MCF 10A (cell line): ENCODE measurements around the gene EID2B. TPM values are rescaled to one million over a fixed set of nuclear protein-coding genes. Genes with fewer than 3 reads are reported as not detected.

Source experiments
- BruUV-seq: library from RNA; stranded (reverse); fragments of 400-500 nt; replicated peaks from 2 replicates; lab custom pipeline; 2021; lab: Mats Ljungman, UMichigan
- CTCF ChIA-PET: fragments of 300-600 bp; sonication (Branson Sonifier 250); formaldehyde crosslinking; extraction: SDS; loops from one replicate; lab custom pipeline; 2021; ENCODE audit warnings: antibody characterized with exemption, inconsistent platforms; lab: Yijun Ruan, JAX
- POLR2A ChIA-PET: fragments of 300-600, 350-650 bp; sonication (Branson Sonifier 250); formaldehyde crosslinking; extraction: SDS; loops from one replicate; lab custom pipeline; 2020; ENCODE audit warnings: antibody characterized with exemption, inconsistent platforms; lab: Yijun Ruan, JAX
- DNase-seq: peaks from one replicate; pipeline ENCODE4 v3.0.0-alpha.2; 2018; ENCODE audit not compliant: unreplicated experiment
- H3K27ac Mint-ChIP-seq: one replicate; pipeline ENCODE4 v1.8.0; 2022; ENCODE audit warnings: mild to moderate bottlenecking, low read depth, mixed read lengths; ENCODE audit not compliant: unreplicated experiment
- H3K27me3 Mint-ChIP-seq: one replicate; pipeline ENCODE4 v1.8.0; 2022; ENCODE audit warnings: mixed read lengths; ENCODE audit not compliant: insufficient read depth, unreplicated experiment
- H3K36me3 Mint-ChIP-seq: one replicate; pipeline ENCODE4 v1.8.0; 2022; ENCODE audit warnings: mild to moderate bottlenecking, moderate library complexity, mixed read lengths; ENCODE audit not compliant: insufficient read depth, unreplicated experiment
- H3K4me1 Mint-ChIP-seq: one replicate; pipeline ENCODE4 v1.8.0; 2022; ENCODE audit warnings: mixed read lengths; ENCODE audit not compliant: insufficient read depth, unreplicated experiment
- H3K4me3 Mint-ChIP-seq: one replicate; pipeline ENCODE4 v1.8.0; 2022; ENCODE audit warnings: mild to moderate bottlenecking, moderate library complexity, mixed read lengths; ENCODE audit not compliant: unreplicated experiment
- H3K9me3 Mint-ChIP-seq: one replicate; pipeline ENCODE4 v1.8.0; 2022; ENCODE audit warnings: mixed read lengths; ENCODE audit not compliant: unreplicated experiment
- intact Hi-C: fragments of 100-400 bp; cut with micrococcal nuclease; formaldehyde crosslinking; loops from 2 replicates; pipeline ENCODE4 v1.14.1; 2022
- total RNA-seq: library from RNA; stranded (reverse); gene quantifications from 2 replicates; pipeline ENCODE4 v1.2.3, GENCODE V29; 2022
- TF ChIP-seq, protein P1 (sequence below): fragments of 200-600 bp; IDR thresholded peaks from one replicate; pipeline ENCODE4 v1.8.0; 2022; ENCODE audit warnings: antibody characterized with exemption, mild to moderate bottlenecking; ENCODE audit not compliant: unreplicated experiment

The EID2B gene
- total RNA-seq, 1 experiment from 2014 or later = 2.0 TPM

DNA sequence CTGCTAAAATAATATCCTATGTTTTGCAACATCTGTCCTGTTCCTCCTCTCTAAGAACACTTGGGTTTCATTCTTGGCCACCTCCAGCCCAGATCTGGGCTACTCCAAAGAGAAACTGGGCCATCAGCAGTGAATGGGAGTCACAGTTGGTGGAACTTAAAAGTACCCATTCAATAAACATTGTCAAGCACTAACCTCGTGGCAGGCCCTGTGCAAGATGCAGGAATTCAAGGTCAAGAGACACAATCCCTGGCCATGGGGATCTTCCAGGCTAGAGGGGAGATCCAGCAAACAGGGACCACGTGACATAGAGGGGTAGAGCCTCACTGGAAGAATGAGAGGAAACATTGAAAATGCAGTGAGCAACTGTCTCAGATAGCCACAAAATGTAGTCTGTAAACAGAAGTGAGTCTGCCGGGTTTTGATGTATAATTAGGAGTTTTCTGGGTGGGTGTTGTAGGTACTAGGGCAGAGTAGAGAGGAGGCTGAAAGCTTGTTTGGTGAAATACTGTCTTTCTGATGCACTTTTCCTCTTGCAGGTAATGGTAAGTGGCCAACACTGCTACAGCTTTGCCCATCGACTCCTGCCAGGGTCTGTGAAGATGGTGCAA lies 22.2 kb upstream of the EID2B start:
- Mint-ChIP-seq H3K36me3 (no peaks in the 10 kb centered on the region), H3K9me3 (no peaks in the 10 kb centered on the region), H3K27ac (no peak overlapping the region), H3K4me1 (peaks cover 6% of the 10 kb centered on the region), H3K4me3 (no peak overlapping the region), H3K27me3 (peaks cover 32% of the 10 kb centered on the region)
- no TSS peak for BruUV-seq
- POLR2A ChIA-PET = no interaction called here
- DNase-seq = no peak
- TF ChIP-seq, protein P1, sequence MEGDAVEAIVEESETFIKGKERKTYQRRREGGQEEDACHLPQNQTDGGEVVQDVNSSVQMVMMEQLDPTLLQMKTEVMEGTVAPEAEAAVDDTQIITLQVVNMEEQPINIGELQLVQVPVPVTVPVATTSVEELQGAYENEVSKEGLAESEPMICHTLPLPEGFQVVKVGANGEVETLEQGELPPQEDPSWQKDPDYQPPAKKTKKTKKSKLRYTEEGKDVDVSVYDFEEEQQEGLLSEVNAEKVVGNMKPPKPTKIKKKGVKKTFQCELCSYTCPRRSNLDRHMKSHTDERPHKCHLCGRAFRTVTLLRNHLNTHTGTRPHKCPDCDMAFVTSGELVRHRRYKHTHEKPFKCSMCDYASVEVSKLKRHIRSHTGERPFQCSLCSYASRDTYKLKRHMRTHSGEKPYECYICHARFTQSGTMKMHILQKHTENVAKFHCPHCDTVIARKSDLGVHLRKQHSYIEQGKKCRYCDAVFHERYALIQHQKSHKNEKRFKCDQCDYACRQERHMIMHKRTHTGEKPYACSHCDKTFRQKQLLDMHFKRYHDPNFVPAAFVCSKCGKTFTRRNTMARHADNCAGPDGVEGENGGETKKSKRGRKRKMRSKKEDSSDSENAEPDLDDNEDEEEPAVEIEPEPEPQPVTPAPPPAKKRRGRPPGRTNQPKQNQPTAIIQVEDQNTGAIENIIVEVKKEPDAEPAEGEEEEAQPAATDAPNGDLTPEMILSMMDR = no peak
- CTCF ChIA-PET = interaction anchor here (5.8 kb wide), 1 partner anchor 119 kb away, joined by 77 read pairs; no protein-coding TSS in a partner anchor
- intact Hi-C loops = no loop called here

DNA sequence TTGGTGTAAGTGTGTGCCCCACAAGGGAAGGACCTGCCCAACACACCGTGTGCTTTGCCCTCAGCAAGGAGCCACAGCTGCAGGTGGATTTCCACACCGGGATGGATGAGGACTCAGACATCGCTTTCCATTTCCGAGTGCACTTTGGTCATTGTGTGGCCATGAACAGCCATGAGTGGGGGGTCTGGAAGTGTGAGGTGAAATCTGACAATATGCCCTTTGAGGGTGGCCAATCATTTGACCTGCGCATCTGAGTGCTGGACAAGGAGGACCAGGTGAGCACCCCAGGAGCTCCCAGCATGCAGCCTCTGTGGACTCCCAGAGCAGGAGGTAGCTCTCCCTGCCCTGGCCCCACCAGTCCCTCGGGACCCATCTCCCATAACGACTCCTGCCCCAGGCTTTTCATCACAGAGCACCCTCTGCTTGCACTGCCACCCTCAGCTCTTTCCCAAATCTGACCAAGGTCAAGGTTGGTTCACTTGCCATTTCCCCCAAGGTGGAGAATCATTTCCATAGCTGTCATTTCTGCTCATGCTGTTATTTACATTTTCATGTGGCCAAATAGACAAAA lies 20.5 kb upstream of the EID2B start:
- no peak for DNase-seq
- no TSS peak for BruUV-seq
- no peak overlapping the region for H3K27ac Mint-ChIP-seq
- intact Hi-C loops = no loop called here
- no peaks in the 10 kb centered on the region for H3K36me3 Mint-ChIP-seq
- no peak overlapping the region for H3K4me3 Mint-ChIP-seq
- TF ChIP-seq, protein P1 = no peak
- peaks cover 3% of the 10 kb centered on the region for H3K4me1 Mint-ChIP-seq
- peaks cover 15% of the 10 kb centered on the region for H3K27me3 Mint-ChIP-seq
- CTCF ChIA-PET = interaction anchor here (0.7 to 5.8 kb wide), 5 partner anchors 17 to 1690 kb away, joined by 3 to 77 read pairs (median 3); no protein-coding TSS in a partner anchor
- POLR2A ChIA-PET = interaction anchor here (1.4 kb wide), 1 partner anchor 120 kb away, joined by 3 read pairs; no protein-coding TSS in a partner anchor
- no peaks in the 10 kb centered on the region for H3K9me3 Mint-ChIP-seq

DNA sequence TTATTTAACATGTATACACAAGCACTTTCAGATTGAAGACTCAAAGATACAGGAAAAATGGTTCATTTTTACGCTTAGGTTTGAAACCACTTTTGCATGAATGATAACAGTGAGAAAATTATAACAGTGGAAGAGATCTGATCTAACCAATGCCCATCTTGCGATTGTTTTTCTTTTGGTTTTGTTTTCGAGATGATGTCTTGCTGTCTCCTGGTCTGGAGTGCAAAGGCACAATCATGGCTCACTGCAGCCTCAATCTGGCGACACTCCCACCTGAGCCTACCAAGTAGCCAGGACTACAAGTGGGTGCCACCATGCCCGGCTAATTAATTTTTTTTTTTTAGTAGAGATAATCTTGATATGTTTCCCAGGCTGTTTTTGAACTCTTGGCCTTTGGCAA lies 17.5 kb upstream of the EID2B start:
- ChIA-PET POLR2A (no interaction called here), CTCF (interaction anchor here (1.5 to 5.8 kb wide), 3 partner anchors 11 to 124 kb away, joined by 5 to 77 read pairs (median 20); no protein-coding TSS in a partner anchor)
- TF ChIP-seq, protein P1 = no peak
- H3K36me3 Mint-ChIP-seq = no peaks in the 10 kb centered on the region
- H3K4me3 Mint-ChIP-seq = no peak overlapping the region
- DNase-seq = no peak
- no peaks in the 10 kb centered on the region for H3K9me3 Mint-ChIP-seq
- peaks cover 14% of the 10 kb centered on the region for H3K27me3 Mint-ChIP-seq
- intact Hi-C loops = no loop called here
- H3K27ac Mint-ChIP-seq = no peak overlapping the region
- no TSS peak for BruUV-seq
- no peaks in the 10 kb centered on the region for H3K4me1 Mint-ChIP-seq

DNA sequence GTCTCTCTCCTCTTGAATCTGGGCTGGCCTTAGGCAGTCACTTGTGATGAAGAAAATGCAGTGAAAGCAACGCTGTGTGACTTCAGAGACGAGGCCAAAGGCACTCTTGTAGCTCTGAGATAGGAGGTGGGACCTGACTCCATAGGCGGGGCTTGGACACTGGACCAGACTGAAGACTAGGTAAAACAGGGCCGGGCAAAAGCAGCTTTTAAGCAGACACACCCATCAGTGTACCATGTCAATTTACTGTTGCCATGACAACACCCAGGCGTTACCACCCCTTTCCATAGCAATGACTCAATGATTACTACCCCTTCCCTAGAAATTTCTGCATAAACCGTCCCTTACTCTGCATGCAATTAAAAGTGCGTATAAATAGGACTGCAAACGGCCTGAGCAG lies 13.9 kb upstream of the EID2B start:
- intact Hi-C loops = no loop called here
- ChIA-PET CTCF (interaction anchor here (0.8 to 1.5 kb wide), 4 partner anchors 14 to 297 kb away, joined by 3 to 6 read pairs (median 4); partner anchors contain the start of gene EID2B), POLR2A (interaction anchor here (0.9 kb wide), 1 partner anchor 101 kb away, joined by 5 read pairs; the partner anchor contains the start of gene SUPT5H)
- no peaks in the 10 kb centered on the region for H3K4me1 Mint-ChIP-seq
- BruUV-seq = no TSS peak
- H3K9me3 Mint-ChIP-seq = no peaks in the 10 kb centered on the region
- TF ChIP-seq, protein P1 = no peak
- no peak overlapping the region for H3K27ac Mint-ChIP-seq
- H3K4me3 Mint-ChIP-seq = no peak overlapping the region
- DNase-seq = peak; percentile 7
- H3K36me3 Mint-ChIP-seq = no peaks in the 10 kb centered on the region
- H3K27me3 Mint-ChIP-seq = no peaks in the 10 kb centered on the region
